Activated T-helper 1 cell treated with anti-CD3 and anti-CD28 coated beads, Interleukin-2, amount 50 U/mL, for 16 hours (primary cell): ENCODE data around the gene UQCRC1.

Source experiments
- DNase-seq, 2 donors: peaks; one replicate each; pipeline ENCODE4 v3.0.0-alpha.2; 2020; ENCODE audit warnings: low read depth in 1 of 2, low spot score in 1 of 2

Gene UQCRC1

DNA sequence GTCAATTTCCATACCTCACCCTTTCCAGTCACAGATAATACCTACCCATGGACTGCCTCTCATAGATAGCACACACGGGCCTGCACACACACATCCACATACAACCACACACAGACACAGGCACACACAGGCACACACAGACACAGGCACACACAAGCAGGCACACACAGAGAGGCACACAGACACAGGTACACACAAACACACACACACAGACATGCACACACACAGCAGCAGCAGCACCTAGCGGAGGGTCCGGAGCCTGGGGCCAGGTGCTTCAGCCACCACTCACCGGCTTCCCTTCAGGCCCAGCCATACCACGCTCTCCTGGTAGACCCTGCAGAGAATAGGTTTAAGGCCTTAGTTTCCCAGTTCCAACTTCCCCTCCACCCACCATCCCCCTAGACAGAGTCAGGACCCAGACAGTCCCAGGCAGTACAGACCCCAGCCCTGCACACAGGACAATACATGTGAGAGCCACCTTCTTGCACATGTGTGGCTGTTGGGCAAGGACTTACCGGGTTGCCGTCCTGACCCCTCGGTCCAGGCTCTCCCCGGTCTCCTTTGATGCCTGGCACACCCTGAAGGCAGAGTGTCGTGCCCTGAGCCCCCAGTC, 35.4 kb downstream of the UQCRC1 start:
- no peak for DNase-seq

DNA sequence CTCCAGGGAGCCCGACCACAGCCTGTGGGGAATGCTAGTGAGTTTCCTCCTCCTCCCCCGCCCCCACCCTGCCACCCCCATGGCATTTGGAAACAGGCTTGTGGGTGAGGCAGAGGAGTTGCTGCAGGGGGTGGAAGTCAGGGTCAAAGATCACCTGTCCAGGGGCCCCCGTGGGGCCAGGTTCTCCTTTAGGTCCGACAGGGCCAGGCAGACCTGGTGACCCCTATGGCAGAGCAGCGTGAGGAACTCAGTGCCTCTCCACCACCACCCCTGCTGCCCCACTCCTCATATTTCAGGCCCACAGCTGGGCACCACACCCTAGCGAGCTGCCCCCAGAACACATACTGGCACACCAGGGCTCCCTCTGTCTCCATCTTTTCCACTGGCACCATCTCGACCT, 36.9 kb downstream of the UQCRC1 start:
- DNase-seq = no peak

DNA sequence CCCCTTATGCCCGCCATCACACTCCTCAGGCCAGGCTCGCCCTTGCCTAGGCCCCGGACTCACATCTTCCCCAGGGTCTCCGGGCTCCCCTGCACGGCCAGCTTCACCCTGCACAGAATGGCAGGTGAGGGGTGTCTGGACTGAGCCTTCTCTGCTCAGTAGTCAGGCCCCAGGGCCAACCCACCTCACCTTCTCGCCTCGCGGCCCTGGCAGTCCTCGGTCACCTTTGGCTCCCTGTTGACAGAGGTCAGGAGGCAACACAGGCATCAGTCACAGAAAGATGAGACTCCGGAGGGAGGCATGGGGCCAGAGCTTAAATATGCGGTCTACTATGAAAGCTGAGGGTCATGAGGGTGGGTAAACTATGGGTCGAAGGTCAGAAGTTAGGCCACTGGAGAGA, 37.5 kb downstream of the UQCRC1 start:
- DNase-seq = no peak

DNA sequence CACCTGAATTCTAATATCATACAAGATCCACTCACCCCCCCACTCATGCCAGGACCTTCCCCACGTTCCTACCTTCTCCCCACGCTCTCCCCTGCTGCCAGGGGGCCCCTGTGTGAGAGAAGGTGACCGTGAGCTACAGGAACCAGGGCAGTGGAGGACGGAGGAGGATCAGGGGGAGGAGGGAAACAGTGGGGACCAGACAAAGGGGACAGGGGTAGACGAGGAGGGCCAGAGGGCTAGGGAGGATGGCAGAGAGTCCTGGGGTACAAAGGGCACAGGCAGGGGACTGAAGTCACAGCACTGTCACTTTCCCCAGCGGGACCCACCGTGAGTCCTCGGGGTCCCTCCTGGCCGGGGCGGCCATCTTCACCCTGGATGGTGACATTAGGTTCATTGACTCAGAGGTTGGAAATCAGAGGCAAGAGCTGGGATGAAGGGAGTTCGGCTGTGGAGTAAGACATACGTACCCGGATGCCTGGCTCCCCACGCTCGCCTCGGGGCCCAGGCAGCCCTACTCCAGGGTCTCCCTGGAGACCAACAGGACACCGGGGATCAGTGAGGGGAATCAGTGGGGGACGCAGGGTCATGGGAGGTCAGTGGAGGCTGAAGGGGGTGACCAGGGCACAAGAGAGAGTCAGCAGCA, 39.5 kb downstream of the UQCRC1 start:
- no peak for DNase-seq

DNA sequence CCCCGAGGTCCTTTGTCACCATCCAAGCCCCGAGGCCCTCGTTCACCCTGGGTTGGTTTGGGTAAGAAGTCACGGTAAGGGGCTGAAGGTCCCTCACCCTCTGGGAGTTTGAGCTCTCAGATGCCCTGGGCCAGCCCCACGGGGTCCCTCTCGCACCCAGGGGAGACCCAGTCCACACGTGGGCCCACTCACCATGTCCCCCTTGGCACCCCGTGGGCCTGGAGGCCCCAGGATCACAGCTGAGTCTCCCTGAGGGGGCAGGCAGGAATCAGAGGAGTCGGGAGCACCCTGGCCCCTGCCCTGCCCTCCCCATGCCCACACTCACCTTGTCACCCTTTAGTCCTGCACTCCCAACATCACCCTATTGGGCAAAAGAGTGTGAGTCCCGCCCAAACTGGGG, 40.0 kb downstream of the UQCRC1 start:
- no peak for DNase-seq

DNA sequence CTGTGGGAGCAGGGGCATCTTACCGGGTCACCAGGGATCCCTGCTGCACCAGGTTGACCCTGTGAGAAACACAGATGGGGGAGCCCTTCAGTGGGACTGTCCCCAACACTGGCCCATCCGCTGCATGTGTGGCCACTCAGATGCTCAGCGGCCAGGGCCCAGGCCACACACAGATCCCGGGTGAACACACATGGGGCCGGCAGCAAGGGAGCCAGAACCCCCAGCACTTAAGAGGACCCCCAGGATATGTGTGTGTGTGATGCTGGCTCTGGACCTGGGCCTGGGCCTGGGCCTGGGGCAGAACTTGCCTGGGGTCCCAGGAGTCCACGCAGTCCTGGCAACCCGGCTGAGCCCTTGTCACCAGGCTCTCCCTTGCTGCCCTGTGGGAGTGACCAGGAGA, 41.0 kb downstream of the UQCRC1 start:
- DNase-seq = no peak

DNA sequence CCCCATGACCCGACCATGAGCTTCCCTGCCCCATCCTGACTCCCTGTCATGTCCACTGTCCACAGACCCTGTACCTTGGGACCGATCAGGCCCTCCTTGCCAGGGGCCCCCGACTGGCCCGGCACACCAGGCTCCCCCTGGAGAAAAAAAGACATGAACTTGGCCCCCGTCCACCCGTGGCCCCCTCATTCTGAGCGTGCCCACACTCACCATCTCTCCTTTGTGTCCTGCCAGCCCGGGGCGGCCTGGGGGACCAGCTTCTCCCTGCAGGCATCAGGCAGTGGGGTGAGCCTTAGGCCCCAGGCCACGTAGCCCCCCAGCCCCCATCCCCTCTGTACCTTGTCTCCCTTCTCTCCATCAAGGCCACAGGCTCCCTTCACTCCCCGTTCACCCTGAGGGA, 41.9 kb downstream of the UQCRC1 start:
- no peak for DNase-seq

DNA sequence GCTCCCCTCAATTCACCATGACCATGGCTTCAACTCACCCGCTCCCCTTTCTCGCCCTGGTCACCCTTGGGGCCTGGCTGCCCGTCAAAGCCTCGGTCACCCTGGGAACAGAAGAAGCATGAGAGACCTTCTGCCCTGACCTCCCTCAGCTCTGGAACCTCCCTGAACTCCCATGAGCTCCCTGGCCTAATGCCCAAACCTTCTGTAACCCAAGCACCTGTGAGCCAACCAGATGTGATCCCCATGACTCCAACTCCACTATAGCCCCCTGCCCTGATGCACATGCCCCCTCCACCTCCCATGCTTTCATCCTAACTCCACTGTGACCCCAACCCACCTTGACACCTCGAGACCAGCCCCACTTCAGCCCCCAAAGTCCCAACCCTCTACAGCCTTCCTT, 42.4 kb downstream of the UQCRC1 start:
- DNase-seq = no peak

DNA sequence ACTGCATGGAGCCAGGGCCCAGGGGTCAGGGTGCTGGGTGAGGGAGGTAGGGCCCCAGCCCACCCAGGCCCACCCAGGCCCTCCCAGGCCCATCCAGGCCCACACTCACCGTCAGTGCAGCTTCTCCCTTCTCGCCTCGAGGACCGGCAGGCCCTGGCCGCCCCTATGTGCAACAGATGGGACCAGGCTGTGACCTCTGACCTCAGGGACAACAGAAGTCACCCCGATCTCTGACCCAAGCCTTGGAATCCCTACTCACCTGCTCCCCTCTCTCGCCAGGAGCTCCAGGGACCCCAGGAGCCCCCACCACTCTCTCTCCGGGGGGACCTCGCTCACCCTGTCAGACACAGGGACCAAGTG, 43.1 kb downstream of the UQCRC1 start:
- no peak for DNase-seq

DNA sequence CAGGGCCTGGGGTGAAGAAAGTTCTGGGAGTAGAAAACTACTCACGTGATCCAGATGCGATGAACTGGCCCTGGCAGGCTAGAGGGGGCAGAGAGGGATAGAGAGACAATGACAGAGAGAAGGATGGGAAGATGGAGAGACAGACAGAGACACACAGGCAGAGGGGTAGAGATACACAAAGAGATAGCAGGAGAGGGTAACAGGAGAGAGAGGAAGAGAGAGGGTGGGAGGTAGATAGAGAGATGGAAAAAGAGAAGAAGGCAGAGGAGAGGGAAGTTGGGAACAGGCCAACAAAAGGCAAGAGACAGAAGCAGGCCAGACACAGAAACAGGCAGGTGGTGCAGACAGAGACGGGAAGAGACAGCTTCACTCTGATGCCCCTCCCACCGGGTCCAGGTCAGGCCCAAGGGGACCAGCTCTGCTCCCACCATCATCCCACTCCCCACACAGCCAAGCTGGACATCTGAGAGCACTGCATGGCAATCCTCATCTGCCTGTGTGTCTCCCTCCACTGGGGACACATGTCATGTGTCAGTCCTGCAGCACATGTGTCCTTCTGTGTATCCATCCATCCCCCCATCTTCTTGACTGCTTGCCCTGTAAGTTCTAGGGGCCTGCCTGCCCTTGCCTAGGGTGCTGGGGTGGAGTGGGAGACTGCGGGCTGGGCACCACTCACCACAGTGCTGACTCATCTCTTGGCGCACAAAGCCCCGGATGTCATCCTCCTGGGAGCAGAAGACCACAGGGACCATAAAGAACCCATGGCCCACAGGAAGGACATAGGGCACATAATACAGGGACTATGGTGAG, 43.6 kb downstream of the UQCRC1 start:
- no peak for DNase-seq

DNA sequence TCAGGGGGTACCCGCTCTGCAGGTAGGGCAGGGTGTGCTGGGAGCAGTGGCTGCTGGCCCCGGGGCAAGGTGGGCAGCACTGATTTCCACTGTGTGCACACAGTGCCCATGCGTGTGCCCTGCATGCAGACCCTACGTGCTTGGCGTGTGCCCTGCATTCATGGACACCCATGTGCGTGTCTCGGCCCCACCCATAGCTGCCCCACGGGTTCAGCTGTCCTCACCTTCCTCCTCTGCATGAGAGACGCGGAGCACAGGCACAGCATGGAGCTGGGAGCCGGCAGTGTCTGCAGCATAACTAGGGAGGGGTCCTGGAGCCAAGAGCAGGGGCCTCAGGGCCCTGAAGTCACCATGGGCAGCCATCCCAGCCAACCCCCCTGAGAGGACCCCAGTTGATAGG, 44.3 kb downstream of the UQCRC1 start:
- no peak for DNase-seq

DNA sequence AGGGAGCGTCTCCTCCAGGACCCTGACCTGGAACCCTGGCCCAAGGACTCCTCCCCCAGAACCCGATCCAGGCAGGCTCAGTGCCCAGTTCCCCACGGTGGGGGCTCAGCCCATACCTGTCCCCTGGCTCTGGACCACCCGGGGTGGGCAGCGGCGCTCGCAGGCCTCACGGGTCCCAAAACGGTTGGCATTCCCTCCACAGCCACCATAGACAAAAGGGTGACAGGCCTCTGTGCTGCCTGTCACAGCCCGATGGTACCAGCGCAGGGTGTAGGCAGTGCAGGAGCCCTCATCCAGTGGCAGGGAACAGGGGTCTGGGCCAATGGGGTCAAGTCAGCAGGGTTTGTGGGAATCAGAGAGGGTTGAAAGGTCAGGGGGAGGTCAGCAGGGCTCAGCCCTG, 44.8 kb downstream of the UQCRC1 start:
- no peak for DNase-seq

DNA sequence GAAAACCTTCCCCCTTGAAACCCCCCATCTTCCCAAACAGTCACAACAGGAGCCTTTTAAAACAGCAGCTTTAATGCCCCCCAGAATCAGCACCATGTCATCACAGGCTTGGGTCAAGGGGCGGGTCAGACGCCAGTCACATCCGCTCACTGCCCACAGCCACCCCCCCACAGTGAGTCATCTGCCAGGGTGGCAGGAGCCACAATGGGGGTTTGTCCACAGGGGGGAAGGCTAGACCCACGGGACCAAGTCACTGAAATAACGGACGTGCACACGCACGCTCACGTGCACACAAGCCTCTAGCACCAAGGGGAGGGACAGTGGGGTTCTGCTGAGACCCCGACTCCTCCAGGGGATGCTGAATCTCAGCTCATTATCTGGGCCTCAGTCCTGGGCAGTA, 45.4 kb downstream of the UQCRC1 start:
- no peak for DNase-seq

DNA sequence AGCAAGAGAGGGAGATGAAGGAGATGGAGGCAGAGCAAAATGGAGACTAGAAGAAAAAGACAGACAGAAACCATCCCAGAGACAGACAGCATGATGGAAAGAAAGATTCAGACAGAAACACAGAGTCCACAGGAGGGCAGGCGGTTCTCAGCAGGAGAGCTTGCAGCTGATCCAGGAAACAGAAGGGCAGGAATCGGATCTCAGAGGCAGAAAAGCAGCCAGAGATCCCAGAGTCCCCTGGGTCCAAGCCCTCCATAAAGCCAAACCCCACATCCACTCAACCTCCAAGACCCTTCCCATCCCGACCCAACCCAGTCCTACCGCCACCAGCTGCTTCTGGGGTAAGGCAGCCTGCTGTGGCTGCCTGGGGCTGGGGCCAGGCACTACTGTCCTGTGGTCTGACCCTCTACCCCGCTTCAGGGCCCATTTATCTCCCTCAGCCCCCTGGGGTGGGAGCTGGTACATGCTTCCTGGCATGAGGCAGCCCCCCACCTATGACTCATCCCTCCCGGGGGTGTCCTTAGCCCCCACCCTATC, 46.0 kb downstream of the UQCRC1 start, which contains the start of gene UCN2:
Gene UCN2, minus strand, starts transcription at position 400 of the 537 bp plus-strand sequence. CDS start 657 bp downstream, outside the sequence.
- no peak for DNase-seq

DNA sequence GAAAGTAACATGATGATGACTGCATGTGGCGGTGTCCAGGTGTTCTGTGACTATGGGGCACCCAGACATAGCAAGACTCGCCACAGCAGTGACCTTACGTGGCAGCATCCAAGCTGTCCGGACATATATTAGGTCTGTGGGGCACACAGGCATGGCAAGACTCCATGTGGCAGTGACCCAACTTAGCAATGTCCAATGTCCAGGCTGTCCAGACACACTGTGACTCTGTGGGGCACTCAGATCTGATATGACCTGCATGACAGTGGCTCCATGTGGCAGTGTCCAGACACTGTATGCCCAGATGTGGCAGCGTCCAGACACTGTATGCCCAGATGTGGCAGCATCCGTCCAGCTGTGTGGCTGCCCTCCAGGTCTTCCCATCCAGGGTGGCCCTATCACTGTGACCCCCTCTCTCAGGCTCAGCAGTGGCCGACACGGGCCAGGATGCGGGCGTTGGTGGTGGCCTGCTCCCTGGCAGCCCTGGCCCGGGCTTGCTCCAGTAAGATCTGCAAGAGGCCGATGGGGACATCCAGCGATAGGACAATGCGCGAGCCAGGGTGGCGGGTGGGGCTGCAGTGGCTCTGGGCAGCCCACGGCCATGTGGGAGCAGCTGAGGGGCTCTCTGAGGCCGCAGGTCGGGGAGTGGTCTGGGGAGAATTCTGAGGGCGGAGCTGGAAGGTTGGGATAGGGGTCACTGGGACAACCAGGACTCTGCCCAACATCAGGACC, 46.9 kb downstream of the UQCRC1 start:
- DNase-seq = no peak

DNA sequence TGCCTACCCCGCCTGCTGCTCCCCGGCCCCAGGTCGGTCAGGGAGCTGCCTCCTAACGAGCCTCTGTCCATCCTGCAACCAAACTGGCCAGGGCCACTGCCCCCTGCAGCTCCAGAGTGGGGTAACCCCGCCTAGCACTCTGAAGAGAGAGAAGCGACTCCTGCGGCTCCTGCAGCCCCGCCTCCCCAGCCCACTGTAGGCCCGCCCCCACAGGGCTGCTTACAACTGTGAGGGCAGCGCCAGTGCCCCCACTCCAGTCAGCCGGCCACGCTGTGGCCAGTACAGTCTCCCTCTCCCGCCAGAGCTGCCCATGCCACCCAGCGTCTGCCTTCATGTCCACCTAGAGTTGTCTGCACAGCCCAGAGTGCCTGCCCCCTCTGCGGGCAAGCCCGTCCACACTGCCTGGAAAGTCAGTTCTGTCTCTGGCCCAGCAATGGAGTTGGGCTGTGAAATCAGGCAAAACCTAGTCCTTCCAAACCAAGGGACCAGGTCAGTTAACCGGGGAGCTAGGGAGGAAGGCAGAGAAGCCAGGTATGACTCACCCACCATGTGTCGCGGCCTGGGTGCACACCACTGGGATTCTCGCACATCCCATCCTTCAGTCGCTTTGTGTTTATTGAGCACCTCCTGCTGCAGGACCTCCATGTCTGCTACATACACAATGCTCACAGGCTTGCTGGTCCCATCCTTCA, 48.3 kb downstream of the UQCRC1 start:
- no peak for DNase-seq

DNA sequence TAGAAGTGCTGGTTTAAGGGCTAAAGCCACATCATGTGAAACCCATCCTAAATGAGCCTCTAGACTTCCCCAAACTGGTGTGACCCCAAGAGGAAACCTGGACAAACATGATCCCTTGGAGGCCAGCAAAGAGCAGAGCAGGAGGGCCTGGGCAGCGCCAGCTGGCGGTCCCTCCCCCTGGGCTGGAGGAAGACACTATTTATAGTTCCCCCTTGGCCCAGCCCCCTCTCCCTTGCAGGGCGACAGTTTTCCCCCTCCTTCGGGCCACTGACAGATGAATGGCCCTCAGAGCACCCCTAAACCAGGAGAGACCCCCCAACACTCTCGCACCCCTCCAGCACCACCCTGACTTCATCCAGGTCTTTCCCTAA, 48.8 kb downstream of the UQCRC1 start:
- DNase-seq = no peak

DNA sequence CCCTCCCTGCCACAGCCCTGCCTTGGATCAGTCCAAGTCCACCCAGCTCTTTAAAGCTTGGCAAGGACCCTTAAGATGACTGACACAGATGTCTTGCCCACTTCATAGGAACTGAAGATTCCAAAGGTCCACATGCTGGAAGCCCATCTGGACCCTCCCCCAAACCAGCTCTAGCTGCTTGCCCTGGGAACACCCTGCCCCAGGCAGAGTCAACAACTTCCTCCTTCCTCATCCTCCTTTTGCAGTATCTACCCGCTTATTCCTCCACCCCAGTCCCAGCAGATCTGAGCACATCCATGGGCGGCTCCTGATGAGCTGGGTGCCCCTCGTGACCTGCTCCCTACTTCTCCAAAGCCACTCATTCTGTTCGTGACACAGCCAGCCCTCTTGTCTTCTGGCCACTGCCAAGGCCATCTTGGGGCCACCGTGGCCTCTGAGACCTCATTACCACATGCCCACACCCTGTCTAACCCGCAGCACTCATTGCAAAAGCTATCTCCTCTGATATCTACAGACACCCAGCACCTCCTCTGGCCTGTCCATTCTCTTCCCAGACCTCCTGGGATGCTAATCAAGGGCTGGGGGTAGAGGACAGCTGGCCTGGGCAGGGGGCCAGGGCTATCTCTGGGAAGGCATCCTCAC, 50.8 kb downstream of the UQCRC1 start:
- DNase-seq = no peak

DNA sequence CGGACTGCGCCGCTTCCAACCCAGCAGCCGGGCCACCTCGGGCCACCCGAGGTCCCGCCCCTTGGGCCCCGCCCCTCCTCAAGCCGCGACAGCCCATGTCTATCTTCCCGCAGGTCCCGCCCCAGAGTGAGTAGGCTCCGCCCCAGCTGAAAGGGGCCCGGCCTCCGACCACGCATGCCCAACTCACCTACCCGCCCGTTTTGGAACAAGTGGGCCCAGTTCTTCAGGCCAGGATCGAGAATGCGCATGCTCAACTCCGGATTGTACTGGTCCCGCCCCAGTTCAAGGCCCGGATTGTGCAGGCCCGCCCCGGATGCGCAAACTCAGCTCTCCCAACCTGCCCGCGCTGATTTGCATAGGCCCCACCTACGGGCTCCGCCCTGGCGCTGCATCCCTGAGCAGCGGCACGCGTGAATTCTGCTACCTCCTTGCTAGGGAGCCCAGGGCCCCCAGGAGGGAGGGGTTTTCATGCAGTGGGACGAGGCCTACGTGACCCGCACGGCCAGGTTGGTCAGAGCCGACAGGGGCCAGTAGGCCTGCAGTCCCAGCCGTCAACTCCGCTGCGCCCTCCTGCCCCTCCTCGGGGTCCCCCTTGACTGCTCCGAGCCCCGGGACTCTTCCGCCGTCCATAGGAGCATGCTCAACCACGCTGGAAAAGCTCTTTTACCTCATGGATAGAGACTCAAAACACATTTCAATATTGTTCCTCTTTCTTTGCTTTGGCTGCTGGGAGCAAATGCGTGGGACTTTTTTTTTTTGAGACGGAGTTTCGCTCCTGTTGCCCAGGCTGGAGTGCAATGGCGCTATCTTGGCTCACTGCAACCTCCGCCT, 52.4 kb downstream of the UQCRC1 start, which contains the start of gene PFKFB4:
Gene PFKFB4, minus strand, starts transcription at position 8 of the 831 bp plus-strand sequence. CDS start 26 bp downstream, outside the sequence.
- peak; percentile 97 to 98 for DNase-seq
